Bronchial epithelial cell (primary cell): ENCODE measurements around the gene SH2D4B. TPM values are rescaled to one million over a fixed set of nuclear protein-coding genes. Genes with fewer than 3 reads are reported as not detected.

Experiments
- DNase-seq: peaks from one replicate; pipeline ENCODE4 v3.0.0-alpha.2; 2010; ENCODE audit warnings: low read depth
- FAIRE-seq: peaks from 2 replicates; lab custom pipeline; 2011; peaks lifted over from hg19 to GRCh38; lab: Jason Lieb, UNC
- H3K27me3 ChIP-seq: 2 replicates; pipeline ENCODE4 v1.5.1; 2011; ENCODE audit warnings: low read length; ENCODE audit not compliant: control insufficient read depth, insufficient read depth
- H3K36me3 ChIP-seq: 2 replicates; pipeline ENCODE4 v1.5.1; 2011; ENCODE audit warnings: low read length; ENCODE audit not compliant: control insufficient read depth, insufficient read depth
- H3K4me3 ChIP-seq: 2 replicates; pipeline ENCODE4 v1.5.1; 2011; ENCODE audit warnings: mild to moderate bottlenecking, low read depth, low read length, control low read depth
- total RNA-seq: library from RNA; depleted of rRNA; stranded (reverse); fragments of >200 nt; gene quantifications from 2 replicates; pipeline ENCODE4 v1.2.1, GENCODE V29; 2014
- TF ChIP-seq, protein P1 (sequence below): IDR thresholded peaks from 2 replicates; pipeline ENCODE4 v1.5.1; 2011; ENCODE audit warnings: mild to moderate bottlenecking, moderate library complexity, low read length, control low read depth, inconsistent platforms; ENCODE audit not compliant: insufficient read depth, severe bottlenecking

Gene SH2D4B
- total RNA-seq, 1 donor from 2014 or later: under 0.01 TPM

DNA sequence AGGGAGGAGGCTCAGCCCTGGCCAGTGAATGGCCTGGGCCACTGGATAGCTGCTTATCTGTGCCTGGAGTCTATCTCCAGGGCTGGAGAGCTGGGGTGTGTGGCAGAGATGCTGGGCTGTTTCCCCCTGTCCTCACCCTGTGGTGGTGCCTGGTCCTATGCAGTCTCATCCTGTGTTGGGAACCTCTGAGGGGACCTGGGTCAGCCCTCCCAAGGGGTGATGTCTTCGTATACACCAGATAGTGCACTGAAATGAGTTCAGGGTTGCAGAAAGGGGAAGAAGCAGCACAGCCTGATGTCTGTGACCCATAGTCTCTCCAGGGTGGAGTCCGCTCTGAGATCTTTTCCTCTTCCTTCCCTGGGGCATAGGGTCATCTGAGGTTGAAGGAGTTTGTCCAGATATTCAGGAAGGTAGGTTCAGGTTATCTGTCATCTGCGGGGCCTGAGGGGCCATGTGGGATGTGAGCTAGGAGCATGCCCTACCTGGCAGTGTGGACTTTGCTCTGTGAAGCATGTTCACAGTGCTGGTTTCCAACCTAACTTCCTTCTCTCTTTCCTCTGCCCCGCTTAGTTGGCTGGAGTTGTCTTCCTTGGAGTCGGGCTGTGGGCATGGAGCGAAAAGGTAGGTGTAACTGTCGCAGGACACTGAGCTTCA lies 33.4 kb upstream of the SH2D4B start:
- TF ChIP-seq, protein P1, sequence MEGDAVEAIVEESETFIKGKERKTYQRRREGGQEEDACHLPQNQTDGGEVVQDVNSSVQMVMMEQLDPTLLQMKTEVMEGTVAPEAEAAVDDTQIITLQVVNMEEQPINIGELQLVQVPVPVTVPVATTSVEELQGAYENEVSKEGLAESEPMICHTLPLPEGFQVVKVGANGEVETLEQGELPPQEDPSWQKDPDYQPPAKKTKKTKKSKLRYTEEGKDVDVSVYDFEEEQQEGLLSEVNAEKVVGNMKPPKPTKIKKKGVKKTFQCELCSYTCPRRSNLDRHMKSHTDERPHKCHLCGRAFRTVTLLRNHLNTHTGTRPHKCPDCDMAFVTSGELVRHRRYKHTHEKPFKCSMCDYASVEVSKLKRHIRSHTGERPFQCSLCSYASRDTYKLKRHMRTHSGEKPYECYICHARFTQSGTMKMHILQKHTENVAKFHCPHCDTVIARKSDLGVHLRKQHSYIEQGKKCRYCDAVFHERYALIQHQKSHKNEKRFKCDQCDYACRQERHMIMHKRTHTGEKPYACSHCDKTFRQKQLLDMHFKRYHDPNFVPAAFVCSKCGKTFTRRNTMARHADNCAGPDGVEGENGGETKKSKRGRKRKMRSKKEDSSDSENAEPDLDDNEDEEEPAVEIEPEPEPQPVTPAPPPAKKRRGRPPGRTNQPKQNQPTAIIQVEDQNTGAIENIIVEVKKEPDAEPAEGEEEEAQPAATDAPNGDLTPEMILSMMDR: no peak
- H3K4me3 ChIP-seq: no peak overlapping the region
- peaks cover 12% of the 10 kb centered on the region for H3K36me3 ChIP-seq
- DNase-seq (no peak), FAIRE-seq (no peak)
- H3K27me3 ChIP-seq: no peaks in the 10 kb centered on the region

DNA sequence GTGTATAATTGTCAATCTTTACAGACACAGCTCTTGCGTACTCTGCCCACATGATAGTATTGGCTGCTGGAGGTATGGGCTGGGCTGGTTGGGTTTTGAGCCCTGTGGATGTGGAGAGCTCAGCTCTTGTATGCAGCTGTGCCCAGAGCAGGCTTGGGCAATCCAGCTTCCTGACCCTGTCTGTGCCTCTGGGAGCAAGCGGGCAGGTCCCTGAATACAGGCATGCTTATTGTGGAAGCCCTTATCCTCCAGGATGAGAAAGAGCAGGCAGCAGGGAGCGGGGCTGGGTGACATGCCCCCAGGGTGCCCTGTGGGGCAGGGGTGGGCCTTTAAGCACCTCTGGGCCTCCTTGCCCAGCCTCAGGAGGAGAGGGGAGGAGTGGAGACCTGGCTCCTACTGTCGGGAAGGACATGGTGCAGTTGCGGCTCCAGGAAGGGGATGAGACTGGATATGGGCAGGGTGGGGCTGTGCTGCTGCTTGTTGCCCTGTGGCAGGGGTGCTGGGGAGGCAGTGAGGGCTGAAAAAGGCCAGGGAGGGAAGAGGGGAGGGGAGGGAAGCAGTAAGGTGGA lies 32.7 kb upstream of the SH2D4B start:
- DNase-seq: no peak
- H3K36me3 ChIP-seq: peaks cover 15% of the 10 kb centered on the region
- H3K27me3 ChIP-seq: no peaks in the 10 kb centered on the region
- FAIRE-seq: no peak
- no peak overlapping the region for H3K4me3 ChIP-seq
- TF ChIP-seq, protein P1: no peak

DNA sequence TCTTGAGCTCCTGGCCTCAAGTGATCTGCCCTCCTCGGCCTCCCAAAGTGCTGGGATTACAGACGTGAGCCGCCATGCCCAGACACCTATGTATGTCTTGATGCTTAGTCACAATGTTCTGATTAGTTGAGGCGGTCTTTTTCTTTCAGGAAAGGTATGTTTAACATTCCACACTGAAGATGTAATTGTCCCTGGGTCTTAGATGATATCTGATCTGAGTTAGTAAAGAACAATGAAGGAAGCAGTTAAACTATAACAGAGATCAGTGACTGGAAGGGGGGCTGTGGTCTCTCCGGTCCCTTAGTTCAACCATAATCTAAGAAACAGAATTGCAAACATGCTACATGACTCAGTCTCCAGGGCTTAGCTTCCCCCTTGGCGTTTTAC lies 31.5 kb upstream of the SH2D4B start:
- H3K27me3 ChIP-seq: no peaks in the 10 kb centered on the region
- FAIRE-seq (no peak), DNase-seq (peak; percentile 98)
- H3K4me3 ChIP-seq: no peak overlapping the region
- TF ChIP-seq, protein P1: no peak
- H3K36me3 ChIP-seq: peaks cover 17% of the 10 kb centered on the region

DNA sequence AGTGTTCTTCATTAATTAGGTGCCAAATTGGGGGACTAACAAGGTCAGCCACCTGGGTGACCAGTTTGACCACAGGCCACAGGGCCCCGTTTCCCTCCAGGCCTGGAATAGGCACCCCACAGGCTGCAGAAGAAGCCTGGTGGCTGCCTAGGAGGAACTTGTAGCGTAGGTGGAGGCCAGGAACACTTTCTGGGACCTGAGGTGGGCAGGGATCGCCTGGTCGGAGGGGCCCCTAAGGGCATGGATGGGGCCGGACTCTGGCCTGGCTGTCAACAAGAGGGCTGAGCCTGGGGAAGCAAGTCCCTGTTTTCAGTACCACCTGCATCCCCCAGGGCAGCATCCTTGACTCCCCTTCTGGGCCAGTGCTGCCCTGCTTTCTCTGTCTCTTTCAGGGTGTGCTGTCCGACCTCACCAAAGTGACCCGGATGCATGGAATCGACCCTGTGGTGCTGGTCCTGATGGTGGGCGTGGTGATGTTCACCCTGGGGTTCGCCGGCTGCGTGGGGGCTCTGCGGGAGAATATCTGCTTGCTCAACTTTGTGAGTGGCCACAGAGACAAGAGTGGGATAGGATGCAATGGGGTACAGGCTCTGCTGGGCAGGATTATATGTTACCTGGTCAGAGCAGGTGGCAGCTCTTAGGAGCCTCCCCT lies 30.7 kb upstream of the SH2D4B start:
- Histone ChIP-seq H3K27me3 (no peaks in the 10 kb centered on the region), H3K4me3 (no peak overlapping the region), H3K36me3 (peaks cover 18% of the 10 kb centered on the region)
- TF ChIP-seq, protein P1: no peak
- FAIRE-seq: no peak
- no peak for DNase-seq

DNA sequence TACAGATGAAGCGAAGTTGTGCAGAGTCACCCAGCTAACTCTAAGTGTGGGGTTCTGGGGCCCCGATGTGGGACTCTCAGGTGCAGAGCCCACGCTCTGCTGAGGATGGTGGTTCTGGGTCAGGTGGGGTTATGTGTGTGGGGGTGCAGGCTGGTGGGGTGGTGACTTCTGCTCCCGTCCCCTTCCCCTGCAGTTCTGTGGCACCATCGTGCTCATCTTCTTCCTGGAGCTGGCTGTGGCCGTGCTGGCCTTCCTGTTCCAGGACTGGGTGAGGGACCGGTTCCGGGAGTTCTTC lies 28.6 kb upstream of the SH2D4B start:
- no peak for DNase-seq
- FAIRE-seq: no peak
- TF ChIP-seq, protein P1: no peak
- Histone ChIP-seq H3K27me3 (no peaks in the 10 kb centered on the region), H3K36me3 (peaks cover 29% of the 10 kb centered on the region), H3K4me3 (no peak overlapping the region)
